NOMO-1 (cell line): ENCODE measurements around the gene EPS8L1.
"Not testable (repeated sequence)": the region's sequence is repeated elsewhere in the genome, so short reads cannot be mapped to it uniquely, and the experiment has no call there.

Source experiments
- DNase-seq, 2 experiments: peaks; one replicate each; lab custom pipeline; 2025; ENCODE audit not compliant: unreplicated experiment in 2 of 2; lab: John Stamatoyannopoulos, UW

The EPS8L1 gene

DNA sequence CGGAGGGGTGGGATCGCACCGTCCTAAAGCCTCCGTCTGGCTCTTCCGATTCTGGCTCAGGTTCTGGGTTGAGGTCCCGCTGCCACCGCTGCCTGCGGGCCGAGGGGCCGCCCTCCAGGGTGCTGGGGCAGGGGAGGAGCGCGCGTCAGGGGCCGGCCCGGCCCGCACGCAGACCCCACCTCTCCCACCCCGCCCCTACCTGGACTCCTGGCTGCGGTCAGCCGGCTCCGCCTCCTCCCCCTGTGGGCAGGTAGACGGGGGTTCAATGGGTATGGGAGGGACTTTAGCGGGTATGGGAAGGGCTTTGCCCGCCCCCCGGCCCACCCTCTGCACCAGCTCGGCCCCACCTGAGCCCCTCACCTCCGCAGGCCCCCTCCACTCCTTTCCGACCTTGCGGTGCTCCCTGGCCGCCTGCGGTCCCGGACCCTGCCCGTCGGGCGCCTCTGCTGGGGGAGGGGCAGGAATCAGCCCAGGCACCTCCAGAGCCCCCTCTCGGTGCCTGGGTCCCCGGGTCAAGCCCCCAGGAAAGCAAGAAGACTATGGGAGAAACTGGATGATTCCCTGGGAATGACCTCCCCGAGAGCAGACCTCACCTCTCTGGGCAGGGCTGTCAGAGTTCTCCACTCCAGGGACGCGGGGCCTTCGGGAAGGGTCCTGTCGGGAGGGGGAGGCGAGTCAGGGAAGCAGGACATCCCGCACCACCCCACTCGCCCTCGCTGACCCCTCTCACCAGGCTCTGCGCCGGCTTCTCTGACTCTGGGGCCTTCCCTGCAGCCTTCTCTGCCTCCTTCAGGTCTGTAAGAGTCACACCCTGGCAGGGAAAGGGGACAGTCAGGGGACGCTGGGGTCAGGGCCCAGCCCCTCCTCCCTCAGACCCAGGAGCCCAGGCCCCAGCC is 17.0 kb downstream of the EPS8L1 start:
- DNase-seq = no peak

DNA sequence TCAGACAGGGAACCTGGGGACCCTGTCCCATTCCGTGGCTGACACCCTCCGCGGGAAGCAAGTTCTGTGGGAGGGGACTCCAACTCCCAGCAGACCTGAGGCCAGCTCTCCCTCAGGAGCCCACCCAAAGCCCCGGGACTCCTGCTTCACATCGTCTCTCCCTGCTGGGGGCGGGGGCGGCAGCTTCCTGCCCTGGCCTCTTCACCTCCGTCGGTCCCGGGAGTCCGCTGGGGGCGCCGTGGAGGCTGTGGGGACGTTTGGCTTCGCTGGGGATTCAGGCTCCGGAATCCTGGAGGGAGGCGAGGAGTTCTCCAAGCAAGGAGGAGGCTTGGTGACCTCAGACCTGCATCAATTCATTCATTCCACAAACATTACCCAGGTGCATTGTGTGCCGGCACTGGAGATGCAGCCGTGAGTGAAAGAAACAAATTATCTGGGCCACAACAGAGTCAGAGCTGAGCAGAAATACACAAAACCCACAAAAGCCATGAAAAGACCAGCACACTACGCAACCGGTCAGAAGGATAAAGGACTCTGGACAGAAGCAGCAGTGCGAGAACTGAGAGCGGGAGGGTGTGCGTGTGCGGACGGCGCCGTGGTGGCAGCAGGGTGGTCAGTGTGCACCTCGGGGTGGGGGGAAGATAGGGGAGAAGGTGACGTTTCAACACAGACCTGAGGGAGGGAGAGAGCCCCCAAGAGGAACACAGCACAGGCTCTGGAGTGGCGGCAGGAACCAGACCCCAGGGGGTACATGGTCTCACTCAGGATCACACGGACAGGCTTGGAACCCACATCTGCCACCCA is 19.0 kb downstream of the EPS8L1 start:
- DNase-seq = no peak

DNA sequence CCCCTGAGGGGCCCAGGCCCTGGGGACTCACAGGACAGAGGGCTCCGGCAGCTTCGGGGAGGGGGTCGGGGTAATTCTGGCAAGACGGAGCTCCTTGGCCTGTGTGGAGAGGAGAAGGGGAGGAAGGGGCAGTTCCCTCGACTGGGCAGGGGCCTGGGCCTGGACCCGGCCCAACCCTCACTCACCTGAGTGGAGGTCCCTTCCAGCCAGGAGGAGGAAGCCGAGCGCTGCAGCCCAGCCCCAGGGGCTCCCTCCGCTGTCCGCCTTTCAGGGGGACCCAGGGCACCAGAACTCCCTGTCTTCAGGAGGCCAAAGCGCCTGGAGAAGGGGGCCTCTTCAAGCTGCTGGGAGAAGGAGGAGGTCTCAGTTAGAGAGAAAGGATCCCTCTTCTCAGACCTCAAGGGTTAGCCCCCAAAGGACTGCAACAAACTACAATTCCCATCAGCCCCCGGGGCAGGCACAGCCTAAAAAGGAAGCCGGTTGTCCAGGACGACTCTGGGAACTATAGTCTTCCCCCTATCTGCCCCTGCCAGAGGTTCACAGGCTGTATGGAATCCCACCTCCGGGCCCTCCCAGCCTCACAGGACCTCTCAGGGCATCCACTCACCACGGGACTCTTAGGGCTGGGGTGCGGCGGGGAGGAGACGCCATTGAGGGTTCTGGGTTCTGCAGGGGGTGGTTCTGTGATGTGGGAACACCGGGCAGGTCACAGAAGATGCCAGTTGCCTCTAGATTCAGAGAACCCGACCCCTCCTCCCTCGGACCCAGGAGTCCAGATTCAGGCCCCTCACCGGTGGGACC is 19.8 kb downstream of the EPS8L1 start:
- DNase-seq = no peak

DNA sequence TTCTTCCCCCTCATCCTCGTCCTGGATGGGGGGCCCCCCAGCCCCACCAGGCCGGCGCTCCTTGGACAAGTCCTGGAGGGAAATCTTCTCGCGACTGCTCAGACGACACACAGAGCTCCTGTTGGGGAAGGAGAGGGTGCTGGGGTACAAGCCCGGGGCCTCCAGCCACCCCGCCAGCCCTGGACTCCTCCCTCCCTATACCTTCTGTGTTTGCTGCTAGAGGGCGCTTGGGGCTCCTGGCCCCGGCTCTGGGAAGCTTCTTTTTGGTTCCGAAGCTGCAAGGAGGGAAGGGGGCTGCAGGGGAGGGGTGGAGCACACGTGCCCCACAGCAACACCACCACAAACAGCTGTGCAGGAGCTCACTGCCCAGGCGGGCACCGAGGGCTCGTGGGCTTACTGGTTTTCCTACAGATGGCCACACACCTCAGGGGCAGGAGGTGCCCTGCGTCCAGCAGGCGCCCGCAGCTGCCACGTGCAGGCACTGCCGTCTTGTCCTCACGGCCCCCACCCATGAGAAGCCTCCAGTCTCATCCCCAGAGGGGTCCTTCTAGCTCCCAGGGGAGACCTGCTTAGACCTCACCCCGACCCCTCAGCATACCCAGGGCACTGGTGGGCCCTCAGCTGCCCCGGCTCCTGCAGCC is 20.5 kb downstream of the EPS8L1 start:
- DNase-seq = no peak

DNA sequence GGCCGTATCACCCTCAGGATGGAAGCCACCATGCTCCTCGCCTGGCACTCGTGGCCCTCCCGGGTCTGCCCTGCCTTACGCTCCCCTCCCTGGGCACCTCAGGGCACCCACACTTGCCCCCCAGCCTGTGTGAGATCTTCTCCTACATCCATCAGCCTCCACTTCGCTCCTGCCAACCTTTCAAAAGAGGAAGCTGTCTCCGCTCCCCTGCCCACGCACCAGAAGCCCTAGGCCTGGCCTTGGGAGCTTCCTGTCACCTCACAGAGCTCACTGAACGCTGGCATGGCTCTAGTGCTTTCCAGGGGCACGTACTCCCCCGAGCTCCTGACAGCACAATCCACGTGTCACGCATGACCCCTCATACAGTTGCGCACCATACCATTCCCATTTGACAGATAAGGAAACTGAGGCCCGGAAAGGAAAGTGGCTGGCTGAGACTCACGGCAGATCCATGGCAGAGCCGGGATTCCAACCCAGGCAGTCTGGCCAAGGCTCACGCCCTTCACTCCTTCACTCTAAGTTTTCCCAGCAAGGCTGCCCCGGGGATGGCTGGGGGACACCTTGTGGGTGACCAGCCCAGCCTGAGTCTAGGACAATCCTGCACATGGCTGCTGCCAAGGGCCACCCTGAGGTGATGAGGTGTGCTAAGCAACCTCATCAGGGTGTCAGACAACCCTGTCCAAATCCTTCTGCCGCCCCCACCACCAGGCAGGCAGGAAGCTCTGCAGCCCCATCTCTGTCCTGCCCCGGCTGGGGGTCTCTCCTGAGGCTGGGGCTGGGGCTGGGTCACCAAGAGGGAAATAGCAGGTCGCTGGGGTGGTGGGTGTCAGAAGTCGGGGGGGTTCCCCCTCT is 22.4 kb downstream of the EPS8L1 start:
- DNase-seq = no peak

DNA sequence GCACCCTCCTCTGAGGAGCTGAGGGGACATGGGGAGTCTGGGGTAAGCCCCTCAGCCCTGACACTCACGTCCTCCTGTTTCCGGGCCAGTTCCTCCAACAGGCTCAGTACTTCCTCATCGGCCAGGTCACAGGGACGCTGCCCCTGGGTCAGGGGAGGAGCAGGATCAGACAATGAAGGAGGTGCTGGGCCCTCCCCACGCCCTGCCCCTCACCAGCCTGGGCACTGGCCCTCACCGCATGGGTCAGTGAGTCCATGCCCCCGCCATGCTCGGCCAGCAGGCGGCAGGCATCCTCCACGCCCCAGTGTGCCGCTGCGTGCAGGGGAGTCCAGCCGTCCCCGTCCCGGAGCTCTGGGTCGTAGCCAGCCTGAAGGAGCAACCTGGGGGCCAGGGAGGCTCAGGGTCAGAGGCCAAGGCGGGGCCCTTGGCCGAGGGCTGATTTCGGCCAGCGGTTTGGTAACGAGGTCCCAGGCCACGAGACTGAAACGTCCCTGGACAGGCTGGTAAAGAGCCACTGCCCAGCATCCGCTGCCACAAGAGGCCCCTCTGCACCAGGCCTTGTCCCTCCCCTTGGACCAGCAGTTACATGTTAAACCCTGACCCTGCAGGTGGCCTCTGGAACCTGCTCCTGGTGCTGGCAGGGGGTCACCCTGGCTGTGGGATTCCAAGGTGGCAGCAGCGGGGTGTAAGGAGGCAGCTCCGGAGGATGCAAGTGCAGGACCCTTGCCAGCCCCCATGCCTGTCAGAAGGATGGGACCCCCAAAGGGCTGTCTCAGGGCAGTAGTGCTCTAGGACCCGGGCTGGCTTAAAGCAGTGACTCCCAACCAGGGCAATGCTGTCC is 23.3 kb downstream of the EPS8L1 start:
- no peak for DNase-seq

DNA sequence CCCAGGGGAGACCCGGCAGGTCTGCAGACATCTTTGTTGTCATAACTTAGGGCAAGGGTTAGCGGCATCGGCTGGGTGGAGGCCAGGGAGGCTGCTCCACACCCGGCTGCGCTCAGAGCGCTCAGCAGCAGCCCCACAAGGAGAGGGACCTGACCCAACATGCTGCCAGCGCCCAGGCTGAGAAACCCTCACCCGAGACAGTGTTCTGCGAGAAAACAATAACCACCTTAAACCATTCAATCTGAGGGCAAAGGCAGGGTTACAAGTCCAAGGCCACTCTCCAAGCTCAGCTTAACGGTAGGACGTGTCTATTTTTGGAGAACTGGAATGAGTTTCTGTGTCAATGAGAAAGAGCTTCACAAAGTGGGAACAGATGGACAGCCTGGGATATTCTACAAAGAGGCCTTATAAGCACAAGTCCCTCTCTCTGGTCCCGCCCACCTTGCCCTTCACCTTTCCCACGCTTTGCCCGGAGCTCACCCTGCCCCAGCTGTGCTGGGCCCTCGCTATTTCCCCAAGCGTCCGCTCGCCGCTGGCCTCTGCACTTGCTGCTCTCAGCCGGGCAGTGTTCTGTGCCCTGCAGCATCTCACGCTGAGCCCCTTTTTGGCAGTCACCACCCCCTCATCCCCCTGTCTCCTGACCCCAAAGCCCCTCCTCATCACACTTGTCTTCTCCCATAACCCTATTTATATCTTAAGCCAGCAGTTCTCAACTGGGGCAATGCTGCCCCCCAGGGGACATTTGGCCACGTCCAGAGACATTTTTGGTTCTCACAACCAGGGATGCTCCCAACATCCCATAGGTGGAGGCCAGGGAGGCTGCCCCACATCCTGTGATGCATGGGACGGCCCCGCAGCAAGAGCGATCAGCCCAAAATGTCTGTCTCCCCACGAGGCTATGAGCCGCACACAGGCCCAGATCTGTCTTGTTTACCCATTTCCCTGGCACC is 24.2 kb downstream of the EPS8L1 start:
- no peak for DNase-seq

DNA sequence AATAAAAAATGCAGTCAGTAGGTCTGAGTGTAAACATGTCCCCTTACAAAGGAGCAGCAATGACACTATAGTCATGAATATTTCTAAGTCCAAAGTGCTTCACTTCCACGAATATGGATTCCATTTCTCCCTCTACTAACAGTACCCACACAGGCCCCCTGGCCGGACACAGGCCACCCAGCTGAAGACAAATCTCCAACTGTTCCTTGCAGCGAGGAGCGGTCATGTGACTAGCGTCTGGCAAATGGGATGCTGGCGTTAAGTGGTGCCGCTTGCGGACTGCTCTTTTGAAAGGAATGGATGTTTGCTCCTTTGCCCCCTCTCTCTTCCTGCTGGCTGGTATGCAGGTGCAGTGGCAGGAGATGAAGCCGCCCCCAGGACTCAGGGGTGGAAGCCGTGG is 25.6 kb downstream of the EPS8L1 start:
- DNase-seq = no peak

DNA sequence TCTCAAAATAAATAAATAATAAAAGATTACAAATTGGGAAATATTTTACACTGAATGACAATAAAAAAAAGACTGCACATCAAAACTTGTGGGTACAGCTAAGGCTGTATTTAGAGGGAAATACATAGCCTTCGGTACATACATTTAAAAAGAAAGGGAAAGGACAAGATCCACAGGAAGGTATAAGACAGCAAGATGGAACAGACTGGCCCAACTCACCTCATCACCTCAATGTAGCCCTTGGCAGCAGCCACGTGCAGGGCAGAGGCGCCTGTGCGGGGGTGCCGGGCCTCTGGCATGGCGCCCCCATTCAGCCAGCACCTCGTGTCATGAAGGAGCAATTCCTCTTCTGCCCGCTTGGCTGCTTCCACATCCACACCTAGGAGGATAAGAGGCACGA is 27.5 kb downstream of the EPS8L1 start:
- no peak for DNase-seq

DNA sequence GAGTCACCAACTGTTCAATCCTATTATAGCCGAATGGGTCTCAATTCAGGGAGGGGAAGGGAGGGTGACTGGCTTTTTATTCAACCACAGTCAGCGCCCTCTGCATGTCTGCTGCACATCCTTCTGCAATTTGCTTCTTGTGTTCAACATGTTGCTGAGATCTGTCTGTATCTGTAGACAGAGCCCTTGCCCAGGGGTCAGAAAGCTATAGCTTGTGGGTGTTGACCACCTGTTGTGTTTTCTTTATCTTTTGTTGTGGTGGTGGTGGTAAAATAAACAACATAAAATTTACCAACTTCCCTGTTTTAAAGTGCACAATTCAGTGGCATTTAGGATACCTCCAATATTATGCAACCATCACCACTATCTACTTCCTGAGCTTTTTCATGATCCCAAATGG is 29.6 kb downstream of the EPS8L1 start:
- DNase-seq = no peak

DNA sequence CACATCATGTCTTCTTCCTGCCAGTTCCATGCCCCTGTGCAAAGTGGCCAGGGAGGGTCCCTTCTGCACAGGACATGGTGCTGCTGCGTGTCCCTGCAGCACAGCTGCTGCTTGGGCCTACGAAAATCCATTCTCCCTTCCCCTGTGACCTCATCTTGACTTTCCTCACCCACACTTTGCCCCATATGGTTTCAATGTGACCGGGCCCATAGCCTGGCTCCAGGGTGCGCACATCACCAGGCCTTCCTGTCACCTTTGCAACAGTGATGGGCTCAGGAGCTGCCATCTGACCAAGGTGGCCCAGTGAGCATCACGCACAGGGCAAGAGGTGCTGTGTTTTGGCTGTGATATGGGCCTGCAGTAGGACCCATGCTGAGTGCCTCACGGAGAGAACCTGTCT is 30.9 kb downstream of the EPS8L1 start:
- no peak for DNase-seq

DNA sequence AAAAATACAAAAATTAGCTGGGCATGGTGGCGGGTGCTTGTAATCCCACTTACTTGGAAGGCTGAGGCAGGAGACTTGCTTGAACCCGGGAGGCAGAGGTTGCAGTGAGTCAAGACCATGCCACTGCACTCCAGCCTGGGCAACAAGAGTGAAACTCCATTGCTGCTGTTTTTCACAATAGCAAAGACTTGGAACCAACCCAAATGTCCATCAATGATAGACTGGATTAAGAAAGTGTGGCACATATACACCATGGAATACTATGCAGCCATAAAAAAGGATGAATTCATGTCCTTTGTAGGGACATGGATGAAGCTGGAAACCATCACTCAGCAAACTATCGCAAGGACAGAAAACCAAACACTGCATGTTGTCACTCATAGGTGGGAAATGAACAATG is 31.6 kb downstream of the EPS8L1 start:
- not testable (repeated sequence) for DNase-seq

DNA sequence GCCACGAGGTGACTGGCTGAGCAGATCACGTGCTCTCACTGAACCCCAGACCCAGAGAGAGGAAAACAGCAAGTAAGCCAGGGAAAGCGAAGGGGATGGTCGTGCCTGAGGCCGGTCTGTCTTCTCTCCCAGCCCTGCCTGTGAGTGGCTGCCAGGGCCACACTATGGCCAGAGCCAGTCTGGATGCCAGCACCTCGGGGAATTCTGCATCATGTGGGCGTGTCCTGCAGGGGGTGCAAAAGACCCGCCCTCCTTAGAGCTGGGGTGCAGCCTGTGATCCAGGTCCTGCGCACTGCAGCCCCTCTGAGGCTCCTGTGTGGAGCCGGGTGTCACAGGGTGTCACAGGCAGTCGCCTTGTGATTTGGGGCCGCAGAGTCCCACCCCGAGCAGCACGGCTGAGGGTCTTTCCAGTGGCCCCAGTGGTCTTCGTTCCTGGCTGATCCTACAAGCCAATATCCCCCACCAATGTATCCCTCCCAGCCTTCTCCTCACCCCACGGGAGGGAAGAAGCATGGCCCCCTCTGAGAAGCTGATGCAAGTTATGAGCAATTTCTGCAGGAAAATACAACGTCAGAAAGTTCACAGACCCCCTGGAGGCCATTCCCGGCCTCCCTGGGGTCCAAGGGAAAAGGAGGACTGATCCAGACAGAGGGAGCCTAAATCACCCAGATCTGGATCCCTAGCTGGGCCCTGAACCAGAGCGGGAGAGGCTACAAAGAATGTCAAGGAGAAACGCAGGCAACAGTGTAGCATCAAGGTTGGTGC is 34.0 kb downstream of the EPS8L1 start:
- no peak for DNase-seq

DNA sequence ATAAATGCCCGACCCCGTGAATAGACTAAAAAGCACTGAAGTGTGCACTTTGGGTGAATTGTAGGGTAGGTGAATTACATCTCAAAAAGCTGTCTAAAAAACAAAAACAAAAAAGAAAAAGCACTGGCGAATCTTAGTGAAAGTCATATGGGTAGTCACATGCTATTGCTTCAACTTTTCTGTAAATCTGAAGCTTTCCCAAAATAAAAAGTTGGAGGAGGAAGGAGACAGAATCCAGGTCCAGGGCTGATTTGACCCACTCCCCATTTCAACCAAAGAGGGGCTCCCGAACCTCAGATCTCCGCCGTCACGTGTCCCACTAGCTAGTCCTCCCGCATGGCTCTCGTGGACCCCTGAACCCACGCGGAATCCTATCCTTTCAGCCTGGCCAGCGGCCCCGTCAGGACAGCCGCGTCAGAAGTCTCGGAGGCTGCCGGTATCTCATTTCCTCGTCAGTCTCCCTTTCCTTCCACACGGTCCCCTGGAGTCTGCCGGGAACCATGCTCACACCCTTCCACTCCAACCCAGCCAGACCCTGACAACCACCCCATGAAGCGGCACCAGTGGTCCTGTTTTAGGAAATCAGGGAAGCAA is 35.7 kb downstream of the EPS8L1 start:
- DNase-seq = no peak

DNA sequence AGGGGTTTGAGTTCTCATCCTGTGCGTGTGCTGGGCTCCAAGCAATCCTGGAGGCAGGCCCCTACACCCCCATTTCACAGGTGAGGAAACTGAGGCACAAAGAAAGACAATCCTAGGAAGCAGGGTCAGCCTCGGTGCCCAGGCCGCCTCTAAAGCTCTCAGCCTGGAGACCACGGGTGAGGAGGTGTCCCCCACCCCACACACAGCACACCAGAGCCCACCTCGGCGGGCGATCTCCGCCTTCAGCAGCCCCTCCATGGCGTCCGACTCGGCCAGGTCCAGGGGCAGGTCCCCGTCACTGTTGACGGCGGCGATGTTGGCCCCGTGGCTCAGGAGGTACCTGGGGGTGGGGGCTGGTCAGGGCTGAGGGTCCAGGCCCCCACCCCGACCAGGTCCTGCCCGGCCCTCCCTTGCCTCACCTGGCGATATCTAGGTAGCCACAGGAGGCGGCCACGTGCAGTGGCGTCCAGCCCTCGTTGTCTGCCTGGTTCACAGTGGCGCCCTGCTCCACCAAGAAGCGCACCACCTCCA is 36.6 kb downstream of the EPS8L1 start:
- DNase-seq = no peak

DNA sequence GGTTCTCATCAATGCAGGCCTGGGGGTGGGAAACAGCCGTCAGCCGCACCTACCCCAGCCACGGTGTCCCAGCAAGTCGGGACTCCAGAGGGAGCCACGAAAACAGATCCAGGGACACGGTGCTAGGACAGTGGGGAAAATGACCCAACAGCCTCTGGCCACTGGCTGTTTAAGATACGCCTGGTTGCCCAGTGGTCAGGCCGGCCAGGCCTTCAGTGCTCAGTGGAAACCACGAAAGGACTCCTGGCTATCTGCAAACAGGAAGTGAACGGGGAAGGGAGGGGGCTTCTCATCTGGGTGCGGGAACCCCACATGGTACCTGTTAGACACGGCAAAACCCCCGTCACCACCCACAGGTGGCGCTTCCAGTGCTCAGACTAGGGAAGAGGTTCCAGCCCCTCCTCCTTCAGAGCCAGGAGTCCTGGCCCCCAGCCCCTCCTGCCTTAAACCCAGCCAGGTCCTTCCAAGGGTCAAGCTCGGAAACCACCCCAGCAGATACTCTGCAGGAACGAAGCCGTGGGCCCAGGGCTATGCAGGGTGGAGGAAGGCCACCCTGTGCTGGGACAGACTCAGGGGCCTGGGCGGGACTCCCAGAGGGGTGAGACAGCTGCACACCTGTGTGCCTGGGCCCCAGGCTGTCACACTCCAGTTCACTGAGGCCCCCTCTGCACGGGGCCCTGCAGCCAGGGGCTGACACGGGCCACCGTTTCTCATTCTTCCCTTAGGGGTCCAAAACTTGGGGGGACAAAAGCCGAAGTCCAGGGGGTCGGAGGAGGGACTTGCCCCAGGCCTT is 37.3 kb downstream of the EPS8L1 start:
- no peak for DNase-seq
